NB4 (cell line): ENCODE data around the gene QRSL1.

Experiments
- CTCF ChIP-seq: IDR thresholded peaks from one replicate; pipeline ENCODE4 v1.5.1; 2012; ENCODE audit warnings: low read depth, low read length
- POLR2A ChIP-seq: IDR thresholded peaks from 2 replicates; pipeline ENCODE4 v1.6.1; 2011; ENCODE audit warnings: mild to moderate bottlenecking; ENCODE audit not compliant: insufficient read length; ENCODE audit errors: extremely low read depth
- TF ChIP-seq, protein P1 (sequence below): IDR thresholded peaks from 2 replicates; pipeline ENCODE4 v1.6.1; 2011; ENCODE audit warnings: low read depth, low read length

DNA sequence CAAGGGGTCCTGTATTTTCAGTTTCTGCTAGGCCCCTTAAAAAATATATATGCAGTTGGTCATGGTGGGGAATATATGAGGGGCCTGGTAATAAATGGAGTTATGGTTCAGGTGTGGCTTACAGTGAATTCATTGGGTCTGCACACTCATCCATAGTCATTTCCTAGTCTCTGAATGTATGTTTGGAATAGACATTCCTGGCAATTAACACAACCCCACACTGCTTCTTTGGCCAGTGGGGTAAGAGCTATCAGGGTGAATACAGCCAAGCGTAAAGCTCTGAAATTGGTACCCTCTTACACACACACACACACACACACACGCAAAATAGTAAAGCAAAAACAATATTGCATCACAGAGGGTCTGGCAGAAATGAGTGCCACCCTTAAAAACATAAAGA, 56.5 kb downstream of the QRSL1 start:
- no peak for TF ChIP-seq POLR2A
- TF ChIP-seq CTCF, result no peak
- TF ChIP-seq, protein P1, sequence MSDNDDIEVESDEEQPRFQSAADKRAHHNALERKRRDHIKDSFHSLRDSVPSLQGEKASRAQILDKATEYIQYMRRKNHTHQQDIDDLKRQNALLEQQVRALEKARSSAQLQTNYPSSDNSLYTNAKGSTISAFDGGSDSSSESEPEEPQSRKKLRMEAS, result no peak
